Measurements from ENCODE around the gene COL5A3.

DNA sequence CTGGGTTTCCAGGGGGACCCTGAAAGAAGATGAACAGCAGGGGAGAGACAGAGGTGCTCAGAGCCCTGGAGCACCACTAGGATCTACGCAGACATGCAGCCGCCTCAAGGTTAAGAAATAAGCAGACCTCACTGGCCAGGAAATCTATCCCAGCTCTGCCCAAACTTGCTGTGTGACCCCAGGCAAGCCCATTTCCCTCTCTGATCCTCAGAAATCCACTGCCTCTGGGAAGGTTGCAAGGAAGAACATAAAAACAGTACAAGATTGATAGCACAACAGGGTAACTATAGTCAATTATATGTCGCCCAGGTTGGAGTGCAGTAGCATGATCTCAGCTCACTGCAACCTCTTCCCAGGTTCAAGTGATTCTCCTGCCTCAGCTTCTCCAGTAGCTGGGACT, 20.8 kb downstream of the COL5A3 start:
- TF ChIP-seq POLR2A (IDR thresholded peaks at IDR 0.05; ENCODE audit: low read length) (no peak), GATA1 (IDR thresholded peaks at IDR 0.05; ENCODE audit: low read depth, low read length) (no peak)

Measured in erythroblast (primary cell).